Stimulated activated CD4-positive, alpha-beta T cell treated with anti-CD3 and anti-CD28 coated beads, Interleukin-15, amount 100 ng/mL, for 24 hours (primary cell): ENCODE measurements around the gene LDLRAD4.

Source experiments
- DNase-seq: peaks from one replicate; pipeline ENCODE4 v3.0.0-alpha.2; 2020

Gene LDLRAD4

GRCh38 chr18:13438507-13439056 lies 220.0 kb downstream of the LDLRAD4 start:
- no peak for DNase-seq

DNA sequence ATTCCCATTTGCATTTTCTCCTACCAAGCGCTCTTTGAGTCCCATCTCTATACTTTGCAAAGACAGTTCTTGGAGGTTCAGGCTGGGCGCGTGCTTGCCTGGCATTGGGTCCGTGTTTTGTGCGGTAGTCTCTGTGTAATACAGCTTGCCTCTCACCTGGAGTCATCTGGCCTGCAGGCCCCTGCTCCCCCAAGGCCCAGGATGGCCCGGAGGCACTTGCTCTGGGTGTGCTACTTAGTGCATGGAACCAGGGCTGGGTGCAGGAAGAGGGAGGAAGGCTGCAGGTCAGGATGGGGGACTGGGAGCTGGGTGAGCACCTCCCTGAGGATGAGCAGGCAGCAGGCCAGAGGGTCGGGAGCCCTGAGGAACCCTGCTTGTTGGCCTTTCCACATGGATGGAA lies 220.9 kb downstream of the LDLRAD4 start:
- DNase-seq = no peak

- no peak for DNase-seq
These were observed 222.0 kb downstream of the LDLRAD4 start for GRCh38 chr18:13440277-13441248.

DNA sequence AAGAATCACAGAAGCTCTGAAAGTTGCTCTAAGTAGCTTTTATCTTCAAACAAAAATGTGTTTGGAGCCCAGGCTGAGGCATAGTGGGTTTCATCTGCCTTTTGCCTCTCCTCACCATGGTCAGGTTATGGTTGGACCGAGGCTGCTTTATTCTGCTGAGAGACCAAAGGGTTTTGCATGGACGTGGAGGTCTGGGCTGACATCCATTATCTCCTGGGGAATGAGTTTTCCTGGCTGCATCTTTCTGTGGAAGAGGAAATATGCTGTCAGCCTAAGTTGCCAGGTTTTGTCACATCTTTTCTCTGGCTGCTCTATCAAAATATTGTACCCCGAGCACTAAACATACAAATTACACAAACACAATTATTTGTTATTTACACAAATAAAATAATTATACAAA lies 223.2 kb downstream of the LDLRAD4 start:
- DNase-seq = no peak

- DNase-seq = no peak
These were observed 223.9 kb downstream of the LDLRAD4 start for GRCh38 chr18:13442451-13442850.

GRCh38 chr18:13443552-13443951 lies 225.0 kb downstream of the LDLRAD4 start:
- no peak for DNase-seq

- no peak for DNase-seq
These were observed 226.1 kb downstream of the LDLRAD4 start for GRCh38 chr18:13444430-13445240.

GRCh38 chr18:13445241-13445897 lies 226.8 kb downstream of the LDLRAD4 start:
- DNase-seq = no peak

- no peak for DNase-seq
These were observed 227.5 kb downstream of the LDLRAD4 start for GRCh38 chr18:13446024-13446423.

GRCh38 chr18:13446610-13447461 lies 228.3 kb downstream of the LDLRAD4 start:
- DNase-seq = peak; percentile 65

DNA sequence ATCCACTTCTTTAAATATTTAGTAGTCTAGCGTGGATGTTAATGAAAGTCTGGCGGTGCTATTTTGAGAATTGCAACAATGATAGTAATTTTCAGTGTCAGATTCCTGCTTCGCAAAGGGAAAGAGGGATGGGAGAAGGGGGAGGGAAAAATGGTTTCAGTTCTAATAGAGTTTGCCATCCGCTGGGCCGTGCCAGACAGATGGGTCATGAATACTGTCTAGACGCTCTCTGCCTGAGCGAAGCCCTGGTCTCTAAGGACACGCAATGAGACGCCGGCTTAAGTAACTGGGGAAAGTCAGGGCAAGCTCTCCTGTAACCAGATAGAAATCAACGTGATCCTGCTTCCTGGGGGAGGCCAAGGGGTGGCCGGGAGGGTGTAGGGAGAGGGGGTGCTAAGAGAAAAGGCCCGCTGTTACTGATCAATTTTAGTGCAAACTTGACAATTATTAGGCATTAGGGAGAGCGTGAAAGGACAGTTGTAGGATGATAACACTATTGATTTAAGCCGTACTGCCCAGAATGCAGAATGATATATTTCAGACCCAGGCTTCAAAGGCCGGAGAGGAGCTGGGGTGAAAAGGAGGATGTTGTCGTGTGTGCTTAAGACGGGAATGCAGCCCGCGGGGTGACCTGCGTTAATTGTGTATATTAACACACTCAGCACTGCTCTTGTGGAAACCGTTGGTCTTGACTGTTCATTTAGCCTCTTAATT lies 229.2 kb downstream of the LDLRAD4 start:
- DNase-seq = no peak

DNA sequence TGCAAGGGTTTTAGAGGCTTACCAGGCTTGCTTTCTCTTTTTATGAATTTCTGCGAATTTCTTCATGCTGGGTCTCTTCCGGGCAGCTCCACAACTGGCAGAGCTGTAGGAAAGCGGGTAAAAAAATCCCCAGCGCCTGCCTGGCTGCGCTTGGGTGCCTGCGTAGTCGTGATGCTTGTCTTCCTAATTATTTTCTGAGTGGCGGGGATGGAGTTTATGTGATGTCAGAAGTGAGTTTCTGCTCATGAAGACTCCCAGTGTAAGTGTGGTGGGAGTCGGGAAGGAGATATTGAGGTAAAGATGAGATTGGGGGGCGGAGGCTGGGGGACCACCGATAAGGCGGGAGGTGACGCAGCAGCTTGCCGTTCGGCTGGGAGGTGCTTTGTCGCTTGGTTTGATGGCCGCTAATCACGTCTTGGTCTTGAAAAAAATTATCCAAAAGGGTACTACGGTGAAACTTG lies 229.8 kb downstream of the LDLRAD4 start:
- no peak for DNase-seq

DNA sequence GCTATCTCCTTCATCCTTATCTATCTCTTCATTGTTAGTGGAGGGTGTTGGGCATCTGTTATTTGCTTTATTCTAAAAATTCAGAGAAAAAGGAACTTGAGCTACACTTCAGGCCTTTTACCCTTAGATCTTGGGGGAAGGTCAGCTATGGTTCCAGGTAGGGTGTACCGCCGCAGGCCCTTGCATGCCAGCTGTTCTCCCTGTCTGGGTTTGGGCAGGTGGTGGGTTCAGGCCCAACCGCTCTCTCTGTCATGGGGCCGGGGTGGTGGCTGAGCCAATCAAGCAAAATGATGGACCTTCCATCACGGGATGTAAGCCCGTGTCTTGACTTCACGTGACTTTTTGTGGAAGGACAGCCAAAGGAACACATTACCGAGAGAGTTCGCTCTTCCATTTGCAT lies 231.1 kb downstream of the LDLRAD4 start:
- DNase-seq = no peak

- DNase-seq = no peak
These were observed 232.0 kb downstream of the LDLRAD4 start for GRCh38 chr18:13450289-13451212.

DNA sequence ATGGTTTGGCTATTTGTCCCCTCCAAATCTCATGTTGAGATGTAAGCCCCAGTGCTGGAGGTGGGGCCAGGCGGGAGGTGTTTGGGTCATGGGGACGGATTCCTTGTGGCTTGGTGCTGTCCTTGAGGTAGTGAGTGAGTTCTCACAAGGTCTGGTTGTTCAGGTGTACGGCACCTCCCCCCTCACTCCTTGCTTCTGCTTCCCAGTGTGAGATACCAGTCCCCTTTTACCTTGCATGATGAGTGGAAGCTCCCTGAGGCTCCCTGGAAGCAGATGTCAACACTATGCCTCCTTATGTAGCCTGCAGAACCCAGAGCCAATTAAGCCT lies 232.6 kb downstream of the LDLRAD4 start:
- DNase-seq = no peak

DNA sequence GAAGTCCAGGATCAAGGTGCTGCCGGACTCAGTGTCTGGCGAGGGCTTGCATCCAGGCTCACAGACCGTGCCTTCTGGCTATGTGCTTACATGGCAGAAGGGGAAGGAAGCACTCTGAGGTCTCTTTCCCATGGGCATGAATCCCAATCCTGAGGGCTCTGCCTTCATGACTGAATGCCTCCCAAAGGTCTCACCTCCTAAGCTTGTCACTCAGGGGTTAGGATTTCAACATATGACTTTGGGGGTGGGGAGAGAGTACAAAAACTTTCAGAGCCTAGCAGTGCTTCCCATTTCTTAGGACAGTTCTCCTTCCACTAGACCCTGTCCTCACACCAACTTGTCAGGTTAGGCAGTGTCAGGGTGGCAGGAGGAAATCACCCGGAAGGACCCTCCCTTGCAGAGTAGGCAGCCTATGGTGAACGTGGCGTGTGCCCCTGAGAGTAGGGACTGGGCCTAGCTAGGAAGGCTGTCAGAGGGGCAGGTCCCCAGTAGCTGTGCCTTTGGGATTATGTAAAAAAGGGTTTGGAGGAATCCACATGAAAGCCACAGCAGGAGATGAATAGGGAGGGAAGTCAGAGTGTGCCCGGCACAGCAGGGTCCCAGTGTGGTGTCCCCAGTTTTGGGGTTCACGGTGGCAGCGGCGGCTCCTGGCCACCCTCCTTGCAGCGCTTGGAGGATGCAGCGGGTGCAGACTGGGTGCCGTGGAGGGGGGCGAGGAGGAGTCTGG lies 233.3 kb downstream of the LDLRAD4 start:
- DNase-seq = no peak

DNA sequence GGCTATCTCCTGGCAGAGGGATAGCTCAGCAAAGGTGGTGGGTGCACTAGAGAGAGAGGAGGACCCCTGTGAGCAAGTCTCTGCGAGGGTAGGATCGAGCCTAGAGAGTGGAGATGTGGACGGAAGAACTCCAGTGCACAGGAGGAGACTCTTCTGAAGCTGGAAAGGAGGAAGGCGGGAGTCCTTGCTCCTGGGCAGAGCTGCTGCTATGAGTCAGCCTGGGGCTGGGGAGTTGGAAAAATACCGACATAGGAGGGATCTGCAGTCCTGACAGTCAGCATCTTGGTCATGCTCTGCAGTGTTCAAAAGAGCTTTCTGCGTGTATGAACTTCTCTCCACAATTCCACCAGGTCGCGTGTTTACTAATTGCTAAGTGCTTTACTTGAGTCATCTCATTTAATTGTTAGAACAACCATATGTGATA lies 233.8 kb downstream of the LDLRAD4 start:
- no peak for DNase-seq

DNA sequence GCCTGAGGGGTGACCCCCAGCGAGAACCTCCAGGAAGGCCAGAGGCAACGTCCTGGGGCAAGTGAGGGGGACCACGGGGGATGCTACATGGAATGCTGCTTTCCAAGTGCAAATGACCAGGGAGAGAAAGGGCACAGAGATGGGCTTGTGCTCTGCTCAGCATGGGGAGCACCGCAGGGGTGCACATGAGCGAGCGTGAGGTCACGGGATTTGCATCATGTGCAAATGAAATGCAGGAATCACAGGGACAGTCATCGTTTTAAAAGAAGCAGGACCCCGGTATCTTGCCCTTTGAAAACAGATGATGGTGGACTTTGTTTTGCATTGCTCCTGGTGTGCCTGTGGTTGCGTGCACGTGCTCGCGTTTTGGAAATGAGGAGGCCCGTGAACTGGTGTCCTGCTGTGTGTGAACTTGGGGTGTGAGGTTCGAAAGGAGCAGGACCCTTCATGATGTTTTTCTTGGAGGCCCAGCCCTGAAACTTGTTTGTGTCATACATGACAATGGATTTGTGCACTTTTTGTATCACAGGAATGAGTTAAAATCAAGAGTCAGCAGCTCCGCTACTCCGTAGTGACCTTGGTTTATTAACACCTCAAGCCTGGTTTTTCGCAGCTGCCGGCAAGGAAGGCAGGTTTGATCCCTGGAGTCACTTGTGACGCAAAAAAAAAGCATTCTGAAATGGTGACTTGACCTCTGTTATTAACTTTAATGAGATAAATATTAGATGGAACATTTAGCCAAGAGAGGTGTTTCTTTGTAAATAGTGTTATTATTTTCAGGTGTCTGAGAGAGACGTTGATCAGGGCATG lies 234.5 kb downstream of the LDLRAD4 start:
- DNase-seq = no peak

GRCh38 chr18:13453714-13454113 lies 235.2 kb downstream of the LDLRAD4 start:
- no peak for DNase-seq
